HCT116 (cell line): Measurements from ENCODE around the gene XRN1. TPM values are rescaled to one million over a fixed set of nuclear protein-coding genes. Genes with fewer than 3 reads are reported as not detected.

ENCODE experiments used
- ATAC-seq: fragments of 200-7000 bp; cut with Tn5 transposase; 2 replicates; pipeline ENCODE4 v1.9.1; 2020; ENCODE audit warnings: mild to moderate bottlenecking, moderate library complexity
- BruUV-seq: library from RNA; stranded (reverse); fragments of 400-500 nt; replicated peaks from 2 replicates; lab custom pipeline; 2021; lab: Mats Ljungman, UMichigan
- CTCF ChIA-PET: fragments of 300-600 bp; sonication (Branson Sonifier 250); formaldehyde crosslinking; loops from one replicate; lab custom pipeline; 2021; ENCODE audit warnings: antibody characterized with exemption; lab: Charles Lee
- POLR2A ChIA-PET: fragments of 300-600, 350-600 bp; sonication (Branson Sonifier 250); formaldehyde crosslinking; loops from one replicate; lab custom pipeline; 2021; ENCODE audit warnings: antibody characterized with exemption; lab: Charles Lee
- RAD21 ChIA-PET, 2 experiments: fragments of 300-600 bp; sonication (Branson Sonifier 250); formaldehyde crosslinking; loops; one replicate each; lab custom pipeline; 2023; ENCODE audit warnings: low total read pairs in 2 of 2; ENCODE audit not compliant: uncharacterized antibody in 2 of 2, unreplicated experiment in 2 of 2, low non-redundant PET in 1 of 2; lab: Charles Lee
- DNase-seq: peaks from one replicate; pipeline ENCODE4 v3.0.0-alpha.2; 2010; ENCODE audit warnings: low read depth, low spot score
- H2AFZ ChIP-seq: fragments of 200-600 bp; shearing (Covaris generic), sonication (generic); 2 replicates; pipeline ENCODE4 v1.6.1; 2017; ENCODE audit warnings: low read depth, mixed run types, mixed read lengths, antibody characterized with exemption, low read length; ENCODE audit not compliant: poor library complexity, severe bottlenecking
- H3K27ac ChIP-seq: 2 replicates; pipeline ENCODE4 v1.5.1; 2012; ENCODE audit warnings: low read depth, low read length
- H3K27me3 ChIP-seq: fragments of 200-600 bp; sonication (generic); 2 replicates; pipeline ENCODE4 v1.6.1; 2016; ENCODE audit warnings: mixed run types, low read length, mixed read lengths; ENCODE audit not compliant: insufficient read depth
- H3K36me3 ChIP-seq, 2 experiments: fragments of 200-500 bp in 1 of 2; fragments of 200-600 bp in 1 of 2; sonication (Bioruptor generic) in 1 of 2; sonication (generic) in 1 of 2; 2 replicates each; pipeline versions ENCODE4 v1.5.1 to v1.6.1; 2014 to 2016; ENCODE audit warnings: low read length in 2 of 2, inconsistent platforms in 1 of 2, mixed read lengths in 1 of 2, mixed run types in 1 of 2; ENCODE audit not compliant: insufficient read depth in 2 of 2, control insufficient read depth in 1 of 2
- H3K4me1 ChIP-seq, 2 experiments: fragments of 200-600 bp in 1 of 2; sonication (generic) in 1 of 2; 2 replicates each; pipeline versions ENCODE4 v1.5.1 to v1.6.1; 2012 to 2017; ENCODE audit warnings: low read length in 2 of 2, inconsistent platforms in 1 of 2, mild to moderate bottlenecking in 1 of 2, mixed read lengths in 1 of 2, mixed run types in 1 of 2, moderate library complexity in 1 of 2; ENCODE audit not compliant: insufficient read depth in 2 of 2, control insufficient read depth in 1 of 2
- H3K4me2 ChIP-seq: fragments of 200-600 bp; sonication (generic); 2 replicates; pipeline ENCODE4 v1.6.1; 2017; ENCODE audit warnings: mixed run types, low read length, mixed read lengths
- H3K4me3 ChIP-seq, 2 experiments: fragments of 200-600 bp in 1 of 2; sonication (generic) in 1 of 2; replicated peaks in 1 of 2; 2 replicates each; pipeline ENCODE4 v1.5.1; 2011 to 2016; ENCODE audit warnings: low read length in 2 of 2, control low read depth in 1 of 2, low read depth in 1 of 2, mild to moderate bottlenecking in 1 of 2, mixed read lengths in 1 of 2, mixed run types in 1 of 2
- H3K79me2 ChIP-seq: fragments of 200-600 bp; sonication (generic); 2 replicates; pipeline ENCODE4 v1.6.1; 2017; ENCODE audit warnings: mild to moderate bottlenecking, mixed run types, low read length, moderate library complexity, mixed read lengths; ENCODE audit not compliant: insufficient read depth
- H3K9ac ChIP-seq: fragments of 200-600 bp; sonication (generic); 2 replicates; pipeline ENCODE4 v1.6.1; 2016; ENCODE audit warnings: low read length, mixed read lengths
- H3K9me2 ChIP-seq: fragments of 200-600 bp; sonication (generic), shearing (Covaris generic); 2 replicates; pipeline ENCODE4 v1.6.1; 2017; ENCODE audit warnings: mixed run types, mild to moderate bottlenecking, moderate library complexity; ENCODE audit not compliant: insufficient read depth
- H3K9me3 ChIP-seq, 2 experiments: fragments of 200-500 bp in 1 of 2; fragments of 200-600 bp in 1 of 2; sonication (Bioruptor generic) in 1 of 2; sonication (generic) in 1 of 2; 2 replicates each; pipeline ENCODE4 v1.6.1; 2014 to 2017; ENCODE audit warnings: low read length in 2 of 2, mixed read lengths in 2 of 2, inconsistent platforms in 1 of 2, low read depth in 1 of 2, mild to moderate bottlenecking in 1 of 2, mixed run types in 1 of 2, moderate library complexity in 1 of 2; ENCODE audit not compliant: control insufficient read depth in 1 of 2, insufficient read depth in 1 of 2
- H4K20me1 ChIP-seq: fragments of 200-600 bp; sonication (generic), shearing (Covaris generic); 2 replicates; pipeline ENCODE4 v1.6.1; 2017; ENCODE audit warnings: mixed run types, mild to moderate bottlenecking, moderate library complexity; ENCODE audit not compliant: insufficient read depth
- ATF3 ChIP-seq: IDR thresholded peaks from 2 replicates; pipeline ENCODE4 v1.6.1; 2012
- CBX3 ChIP-seq: IDR thresholded peaks from 2 replicates; pipeline ENCODE4 v1.6.1; 2012; ENCODE audit warnings: low read depth
- CEBPB ChIP-seq: IDR thresholded peaks from 2 replicates; pipeline ENCODE4 v1.6.1; 2012; ENCODE audit warnings: low read depth
- CTCF ChIP-seq, 3 experiments: fragments of 200-600 bp in 1 of 3; sonication (generic) in 1 of 3; IDR thresholded peaks in 2 of 3; conservative IDR thresholded peaks in 1 of 3; 2 replicates each; pipeline ENCODE4 v1.5.1; 2012 to 2017; ENCODE audit warnings: low read depth in 2 of 3, low read length in 2 of 3, antibody characterized with exemption in 1 of 3, borderline replicate concordance in 1 of 3, control low read depth in 1 of 3, mild to moderate bottlenecking in 1 of 3, mixed read lengths in 1 of 3, mixed run types in 1 of 3, moderate library complexity in 1 of 3; ENCODE audit not compliant: insufficient read depth in 1 of 3
- SIN3A ChIP-seq: IDR thresholded peaks from 2 replicates; pipeline ENCODE4 v1.6.1; 2012; ENCODE audit warnings: low read depth
- ZFX ChIP-seq: fragments of 450-650 bp; IDR thresholded peaks from 2 replicates; pipeline ENCODE4 v1.6.1; 2017
- intact Hi-C: fragments of 100-400 bp; cut with micrococcal nuclease; formaldehyde crosslinking; loops from 2 replicates; pipeline ENCODE4 v1.10.0; 2022
- total RNA-seq: library from RNA; stranded (reverse); gene quantifications from one replicate; pipeline ENCODE4 v1.2.1, GENCODE V29; 2021; ENCODE audit not compliant: unreplicated experiment

The XRN1 gene
- total RNA-seq, 1 experiment from 2014 or later: 21.3 TPM

- TF ChIP-seq CTCF (IDR thresholded peaks at IDR 0.05 in 2 of 3, conservative IDR thresholded peaks at IDR 0.05 in 1 of 3; ENCODE audit: borderline replicate concordance in 1 of 3, insufficient read depth in 1 of 3, low read depth in 2 of 3, low read length in 2 of 3) (no peak), CBX3 (no peak)
These were observed 172.9 kb downstream of the XRN1 start (continued) for GRCh38 chr3:142274908-142275307.

- H3K27ac ChIP-seq: no peak overlapping the region
- H3K9ac ChIP-seq: no peak overlapping the region
- peaks cover 0 to 7% of the 10 kb centered on the region in 2 experiments; a peak in 1 of 4 replicates for H3K4me1 ChIP-seq
- POLR2A ChIA-PET: no interaction called here
- TF ChIP-seq ZFX (no peak), SIN3A (no peak), ATF3 (no peak), CTCF (IDR thresholded peaks at IDR 0.05 in 2 of 3, conservative IDR thresholded peaks at IDR 0.05 in 1 of 3; ENCODE audit: borderline replicate concordance in 1 of 3, insufficient read depth in 1 of 3, low read depth in 2 of 3, low read length in 2 of 3) (no peak), CEBPB (no peak), CBX3 (no peak)
- H3K9me3 ChIP-seq: no peaks in the 10 kb centered on the region
- no peaks in the 10 kb centered on the region for H3K9me2 ChIP-seq
- H3K4me2 ChIP-seq: no peak overlapping the region
- no peaks in the 10 kb centered on the region for H3K36me3 ChIP-seq
- no peak for DNase-seq
- no peak for ATAC-seq
- intact Hi-C loops: loop anchor here (10.0 kb wide), 1 partner anchor 809 kb away; no protein-coding TSS in a partner anchor
- H3K79me2 ChIP-seq: no peaks in the 10 kb centered on the region
- no TSS peak for BruUV-seq
- CTCF ChIA-PET: no interaction called here
- no peak overlapping the region for H3K4me3 ChIP-seq
- H4K20me1 ChIP-seq: no peaks in the 10 kb centered on the region
- no peaks in the 10 kb centered on the region for H3K27me3 ChIP-seq
- no peak overlapping the region for H2AFZ ChIP-seq
- RAD21 ChIA-PET: no interaction called here
These were observed 174.3 kb downstream of the XRN1 start for GRCh38 chr3:142273501-142273900.
